ENCODE data around the gene GAL3ST2.
"Not testable (repeated sequence)": the region's sequence is repeated elsewhere in the genome, so short reads cannot be mapped to it uniquely, and the experiment has no call there.

DNA sequence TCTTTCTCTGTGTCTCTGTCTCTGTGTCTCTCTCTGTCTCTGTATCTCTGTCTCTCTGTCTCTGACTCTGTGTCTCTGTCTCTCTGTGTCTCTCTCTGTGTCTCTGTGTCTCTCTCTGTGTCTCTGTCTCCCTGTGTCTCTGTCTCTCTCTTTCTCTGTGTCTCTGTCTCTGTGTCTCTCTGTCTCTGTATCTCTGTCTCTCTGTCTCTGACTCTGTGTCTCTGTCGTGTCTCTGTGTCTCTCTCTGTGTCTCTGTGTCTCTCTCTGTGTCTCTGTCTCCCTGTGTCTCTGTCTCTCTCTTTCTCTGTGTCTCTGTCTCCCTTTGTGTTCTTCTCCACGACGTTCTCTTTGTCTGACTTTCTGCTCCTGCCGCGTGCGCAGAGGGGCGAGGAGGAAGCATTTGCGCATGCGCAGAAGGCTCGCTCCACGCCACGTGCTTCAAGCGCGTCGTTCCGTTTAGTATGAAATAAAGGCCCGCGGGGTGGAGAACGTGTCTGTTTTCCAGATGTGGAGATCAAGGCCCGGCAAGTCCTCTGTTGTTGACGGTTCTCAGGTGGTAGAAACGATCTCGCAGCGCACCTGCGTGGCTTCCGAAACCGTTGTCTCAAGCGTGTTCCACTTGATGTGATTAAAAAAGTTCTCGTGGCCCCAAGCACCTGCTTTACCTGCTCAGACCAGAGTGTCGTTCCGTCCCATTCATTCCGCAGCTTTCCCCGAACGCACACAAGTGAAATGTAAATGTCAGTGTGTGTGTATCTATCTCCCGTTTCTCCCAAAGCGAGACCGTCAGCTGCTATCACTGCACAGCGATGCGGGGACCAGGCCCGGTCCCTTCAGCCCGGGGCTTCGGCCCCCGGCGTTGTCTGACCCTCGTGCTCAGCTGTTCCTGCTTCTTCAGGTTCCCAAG is 47.2 kb downstream of the GAL3ST2 start:
- TF ChIP-seq, protein P1, sequence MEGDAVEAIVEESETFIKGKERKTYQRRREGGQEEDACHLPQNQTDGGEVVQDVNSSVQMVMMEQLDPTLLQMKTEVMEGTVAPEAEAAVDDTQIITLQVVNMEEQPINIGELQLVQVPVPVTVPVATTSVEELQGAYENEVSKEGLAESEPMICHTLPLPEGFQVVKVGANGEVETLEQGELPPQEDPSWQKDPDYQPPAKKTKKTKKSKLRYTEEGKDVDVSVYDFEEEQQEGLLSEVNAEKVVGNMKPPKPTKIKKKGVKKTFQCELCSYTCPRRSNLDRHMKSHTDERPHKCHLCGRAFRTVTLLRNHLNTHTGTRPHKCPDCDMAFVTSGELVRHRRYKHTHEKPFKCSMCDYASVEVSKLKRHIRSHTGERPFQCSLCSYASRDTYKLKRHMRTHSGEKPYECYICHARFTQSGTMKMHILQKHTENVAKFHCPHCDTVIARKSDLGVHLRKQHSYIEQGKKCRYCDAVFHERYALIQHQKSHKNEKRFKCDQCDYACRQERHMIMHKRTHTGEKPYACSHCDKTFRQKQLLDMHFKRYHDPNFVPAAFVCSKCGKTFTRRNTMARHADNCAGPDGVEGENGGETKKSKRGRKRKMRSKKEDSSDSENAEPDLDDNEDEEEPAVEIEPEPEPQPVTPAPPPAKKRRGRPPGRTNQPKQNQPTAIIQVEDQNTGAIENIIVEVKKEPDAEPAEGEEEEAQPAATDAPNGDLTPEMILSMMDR (conservative IDR thresholded peaks at IDR 0.05; ENCODE audit: low read length): not testable (repeated sequence)
- not testable (repeated sequence) for TF ChIP-seq EZH2phosphoT487 (IDR thresholded peaks at IDR 0.05; ENCODE audit: borderline replicate concordance, low read depth, low read length)
